K562 (cell line): ENCODE results near the gene HLCS. TPM values are rescaled to one million over a fixed set of nuclear protein-coding genes. Genes with fewer than 3 reads are reported as not detected.

Experiments used
- ELF2 ChIP-seq: fragments of 250-450 bp; sonication (Bioruptor Pico); IDR thresholded peaks from 2 replicates; pipeline ENCODE4 v1.5.0; 2021; ENCODE audit warnings: mild to moderate bottlenecking
- FOSL1 ChIP-seq: fragments of 200-800 bp; sonication (Bioruptor generic); conservative IDR thresholded peaks from 2 replicates; pipeline ENCODE4 v1.6.1; 2016; ENCODE audit warnings: missing genetic modification characterization, missing compliant biosample characterization
- MED1 ChIP-seq: sonication (generic); formaldehyde crosslinking; IDR thresholded peaks from 2 replicates; pipeline ENCODE4 v1.8.1; 2023; ENCODE audit warnings: missing genetic modification reagents, borderline replicate concordance
- POLR2B ChIP-seq: fragments of 450-650 bp; IDR thresholded peaks from 2 replicates; pipeline ENCODE4 v1.6.1; 2018; ENCODE audit warnings: low read depth; ENCODE audit not compliant: partially characterized antibody
- RHOXF2B ChIP-seq: fragments of 250-450 bp; sonication (Bioruptor Pico); conservative IDR thresholded peaks from 2 replicates; pipeline ENCODE4 v1.5.1; 2021
- SMAD1 ChIP-seq: fragments of 150-350 bp; IDR thresholded peaks from 2 replicates; pipeline ENCODE4 v1.6.1; 2014; ENCODE audit warnings: low read length, low read depth; ENCODE audit not compliant: partially characterized antibody
- SMARCB1 ChIP-seq: IDR thresholded peaks from 2 replicates; pipeline ENCODE4 v1.6.1; 2011; ENCODE audit warnings: improper control_type of control experiment, low read depth; ENCODE audit not compliant: insufficient read length
- TAL1 ChIP-seq: fragments of 450-650 bp; IDR thresholded peaks from 2 replicates; pipeline ENCODE4 v1.6.1; 2016; ENCODE audit warnings: mild to moderate bottlenecking
- ZFPM2 ChIP-seq: fragments of 250-450 bp; sonication (Bioruptor Pico); IDR thresholded peaks from 2 replicates; pipeline ENCODE4 v1.5.1; 2022; ENCODE audit warnings: mild to moderate bottlenecking
- ZNF143 ChIP-seq: sonication (generic); formaldehyde crosslinking; IDR thresholded peaks from 2 replicates; pipeline ENCODE4 v1.9.0; 2022; ENCODE audit warnings: mild to moderate bottlenecking, missing genetic modification reagents
- ZNF311 ChIP-seq: fragments of 250-450 bp; sonication (Bioruptor Pico); IDR thresholded peaks from 2 replicates; pipeline ENCODE4 v1.4.0; 2020; ENCODE audit warnings: mild to moderate bottlenecking, moderate library complexity
- ZNF41 ChIP-seq: fragments of 250-450 bp; sonication (Bioruptor Pico); conservative IDR thresholded peaks from 2 replicates; pipeline ENCODE4 v1.4.0; 2020; ENCODE audit warnings: mild to moderate bottlenecking
- ZNF707 ChIP-seq: fragments of 250-450 bp; sonication (Bioruptor Pico); conservative IDR thresholded peaks from 2 replicates; pipeline ENCODE4 v1.8.0; 2022; ENCODE audit warnings: inconsistent platforms, mild to moderate bottlenecking, moderate library complexity
- polyA plus RNA-seq, 8 experiments: library from polyadenylated mRNA; depleted of rRNA in 4 of 8; stranded (reverse) in 5 of 8; unstranded in 3 of 8; fragments of >200 nt; fragmentation: Nextera tagmentation in 2 of 8; fragmentation: Illumina TruSeq in 1 of 8; extraction: Ambion mirVana in 2 of 8; extraction: Trizol in 1 of 8; gene quantifications; 2 replicates each; pipeline versions ENCODE4 v1.2.1 to v1.2.3, GENCODE V29; 2011 to 2014; ENCODE audit warnings: inconsistent platforms in 1 of 8, missing spikeins in 1 of 8
- total RNA-seq, 7 experiments: library from RNA; depleted of rRNA in 6 of 7; stranded (reverse); fragments of >200 nt in 6 of 7; fragmentation: Illumina TruSeq in 2 of 7; extraction: Trizol in 2 of 7; gene quantifications; 2 replicates each; pipeline versions ENCODE4 v1.2.1 to v1.2.3, GENCODE V29; 2011 to 2021; ENCODE audit warnings: low replicate concordance in 1 of 7
- TF ChIP-seq, protein P1 (sequence below): fragments of 450-650 bp; IDR thresholded peaks from 2 replicates; pipeline ENCODE4 v1.6.1; 2018; ENCODE audit not compliant: partially characterized antibody
- TF ChIP-seq, protein P2 (sequence below): sonication (generic); formaldehyde crosslinking; IDR thresholded peaks from 2 replicates; pipeline ENCODE4 v1.8.0; 2023; ENCODE audit warnings: mild to moderate bottlenecking, missing genetic modification reagents
- TF ChIP-seq, protein P3 (sequence below): fragments of 250-450 bp; sonication (Bioruptor Pico); IDR thresholded peaks from 2 replicates; pipeline ENCODE4 v1.9.0; 2021; ENCODE audit warnings: mild to moderate bottlenecking
- TF ChIP-seq, protein P4 (sequence below): IDR thresholded peaks from 3 replicates; pipeline ENCODE4 v1.6.1; 2011; ENCODE audit warnings: borderline replicate concordance, mild to moderate bottlenecking, moderate library complexity; ENCODE audit not compliant: insufficient read length; ENCODE audit errors: extremely low read depth

Gene HLCS
- total and polyA plus RNA-seq, 9 of the 15 experiments (the other 6 are each of a cell fraction or from before 2014, with no cell fraction given): 3.0 to 21.5 (median 17.1) TPM

DNA sequence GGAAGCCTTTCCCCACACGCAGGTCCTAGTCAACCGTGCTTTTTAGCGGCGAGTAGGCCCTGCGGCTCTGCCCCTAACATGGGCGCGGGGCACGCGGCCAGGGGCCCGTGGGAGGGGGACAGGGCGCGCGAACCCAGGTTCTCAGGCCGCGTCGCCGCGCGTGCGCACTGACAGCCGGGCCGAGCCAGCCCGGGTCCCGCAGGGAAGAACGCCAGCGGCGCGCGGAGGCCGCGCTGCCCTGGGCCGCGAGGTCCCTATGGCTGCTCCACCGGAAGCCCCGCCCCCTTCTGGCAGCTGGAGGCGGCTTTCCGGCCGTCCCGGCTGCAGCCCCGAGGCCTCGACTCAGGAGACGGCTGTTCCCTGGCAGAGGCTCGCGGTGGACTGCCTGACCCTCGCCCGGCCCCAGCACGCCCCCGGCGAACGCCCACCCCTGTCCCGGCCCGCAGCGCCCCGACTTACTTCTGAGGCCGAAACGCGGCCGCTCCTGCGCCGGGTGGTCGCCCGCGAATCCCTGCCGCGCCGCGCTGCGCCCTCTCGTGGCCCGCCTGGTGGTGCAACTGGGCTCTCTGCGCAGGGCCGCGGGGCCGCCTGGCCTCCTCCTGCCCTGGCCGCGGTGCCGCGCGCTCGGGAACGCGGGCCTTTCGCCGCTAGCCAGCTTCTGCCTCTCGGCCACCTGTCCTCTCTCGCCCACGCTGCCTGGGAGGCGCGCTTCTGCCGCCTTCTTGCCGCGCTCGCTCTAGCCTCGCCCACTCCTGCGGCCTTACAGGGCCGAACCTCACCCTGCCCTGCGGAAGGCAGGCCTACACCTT, 23.4 kb upstream of the HLCS start (continued):
- TF ChIP-seq, protein P1, sequence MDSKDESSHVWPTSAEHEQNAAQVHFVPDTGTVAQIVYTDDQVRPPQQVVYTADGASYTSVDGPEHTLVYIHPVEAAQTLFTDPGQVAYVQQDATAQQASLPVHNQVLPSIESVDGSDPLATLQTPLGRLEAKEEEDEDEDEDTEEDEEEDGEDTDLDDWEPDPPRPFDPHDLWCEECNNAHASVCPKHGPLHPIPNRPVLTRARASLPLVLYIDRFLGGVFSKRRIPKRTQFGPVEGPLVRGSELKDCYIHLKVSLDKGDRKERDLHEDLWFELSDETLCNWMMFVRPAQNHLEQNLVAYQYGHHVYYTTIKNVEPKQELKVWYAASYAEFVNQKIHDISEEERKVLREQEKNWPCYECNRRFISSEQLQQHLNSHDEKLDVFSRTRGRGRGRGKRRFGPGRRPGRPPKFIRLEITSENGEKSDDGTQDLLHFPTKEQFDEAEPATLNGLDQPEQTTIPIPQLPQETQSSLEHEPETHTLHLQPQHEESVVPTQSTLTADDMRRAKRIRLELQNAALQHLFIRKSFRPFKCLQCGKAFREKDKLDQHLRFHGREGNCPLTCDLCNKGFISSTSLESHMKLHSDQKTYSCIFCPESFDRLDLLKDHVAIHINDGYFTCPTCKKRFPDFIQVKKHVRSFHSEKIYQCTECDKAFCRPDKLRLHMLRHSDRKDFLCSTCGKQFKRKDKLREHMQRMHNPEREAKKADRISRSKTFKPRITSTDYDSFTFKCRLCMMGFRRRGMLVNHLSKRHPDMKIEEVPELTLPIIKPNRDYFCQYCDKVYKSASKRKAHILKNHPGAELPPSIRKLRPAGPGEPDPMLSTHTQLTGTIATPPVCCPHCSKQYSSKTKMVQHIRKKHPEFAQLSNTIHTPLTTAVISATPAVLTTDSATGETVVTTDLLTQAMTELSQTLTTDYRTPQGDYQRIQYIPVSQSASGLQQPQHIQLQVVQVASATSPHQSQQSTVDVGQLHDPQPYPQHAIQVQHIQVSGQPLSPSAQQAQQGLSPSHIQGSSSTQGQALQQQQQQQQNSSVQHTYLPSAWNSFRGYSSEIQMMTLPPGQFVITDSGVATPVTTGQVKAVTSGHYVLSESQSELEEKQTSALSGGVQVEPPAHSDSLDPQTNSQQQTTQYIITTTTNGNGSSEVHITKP: no peak
- TF ChIP-seq, protein P2, sequence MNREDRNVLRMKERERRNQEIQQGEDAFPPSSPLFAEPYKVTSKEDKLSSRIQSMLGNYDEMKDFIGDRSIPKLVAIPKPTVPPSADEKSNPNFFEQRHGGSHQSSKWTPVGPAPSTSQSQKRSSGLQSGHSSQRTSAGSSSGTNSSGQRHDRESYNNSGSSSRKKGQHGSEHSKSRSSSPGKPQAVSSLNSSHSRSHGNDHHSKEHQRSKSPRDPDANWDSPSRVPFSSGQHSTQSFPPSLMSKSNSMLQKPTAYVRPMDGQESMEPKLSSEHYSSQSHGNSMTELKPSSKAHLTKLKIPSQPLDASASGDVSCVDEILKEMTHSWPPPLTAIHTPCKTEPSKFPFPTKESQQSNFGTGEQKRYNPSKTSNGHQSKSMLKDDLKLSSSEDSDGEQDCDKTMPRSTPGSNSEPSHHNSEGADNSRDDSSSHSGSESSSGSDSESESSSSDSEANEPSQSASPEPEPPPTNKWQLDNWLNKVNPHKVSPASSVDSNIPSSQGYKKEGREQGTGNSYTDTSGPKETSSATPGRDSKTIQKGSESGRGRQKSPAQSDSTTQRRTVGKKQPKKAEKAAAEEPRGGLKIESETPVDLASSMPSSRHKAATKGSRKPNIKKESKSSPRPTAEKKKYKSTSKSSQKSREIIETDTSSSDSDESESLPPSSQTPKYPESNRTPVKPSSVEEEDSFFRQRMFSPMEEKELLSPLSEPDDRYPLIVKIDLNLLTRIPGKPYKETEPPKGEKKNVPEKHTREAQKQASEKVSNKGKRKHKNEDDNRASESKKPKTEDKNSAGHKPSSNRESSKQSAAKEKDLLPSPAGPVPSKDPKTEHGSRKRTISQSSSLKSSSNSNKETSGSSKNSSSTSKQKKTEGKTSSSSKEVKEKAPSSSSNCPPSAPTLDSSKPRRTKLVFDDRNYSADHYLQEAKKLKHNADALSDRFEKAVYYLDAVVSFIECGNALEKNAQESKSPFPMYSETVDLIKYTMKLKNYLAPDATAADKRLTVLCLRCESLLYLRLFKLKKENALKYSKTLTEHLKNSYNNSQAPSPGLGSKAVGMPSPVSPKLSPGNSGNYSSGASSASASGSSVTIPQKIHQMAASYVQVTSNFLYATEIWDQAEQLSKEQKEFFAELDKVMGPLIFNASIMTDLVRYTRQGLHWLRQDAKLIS (CRISPR knock-in tag): peak; percentile 55; the same call in 1 of the 2 replicates
- TF ChIP-seq ZNF143 (CRISPR knock-in tag) (no peak), RHOXF2B (0 out of 2 replicates have a peak, but pooled peaks have one; percentile 6), ZNF311 (no peak), SMARCB1 (no peak), FOSL1 (tag) (0 out of 2 replicates have a peak, but pooled peaks have one; percentile 25), POLR2B (peak; percentile 54), TAL1 (no peak), ZNF707 (CRISPR knock-in tag) (no peak), SMAD1 (no peak), ZNF41 (CRISPR knock-in tag) (no peak), MED1 (CRISPR knock-in tag) (peak; percentile 38; the same call in 1 of the 2 replicates), ZFPM2 (CRISPR knock-in tag) (no peak), ELF2 (CRISPR knock-in tag) (no peak)
- TF ChIP-seq, protein P3, sequence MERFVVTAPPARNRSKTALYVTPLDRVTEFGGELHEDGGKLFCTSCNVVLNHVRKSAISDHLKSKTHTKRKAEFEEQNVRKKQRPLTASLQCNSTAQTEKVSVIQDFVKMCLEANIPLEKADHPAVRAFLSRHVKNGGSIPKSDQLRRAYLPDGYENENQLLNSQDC (CRISPR knock-in tag): no peak
- TF ChIP-seq, protein P4, sequence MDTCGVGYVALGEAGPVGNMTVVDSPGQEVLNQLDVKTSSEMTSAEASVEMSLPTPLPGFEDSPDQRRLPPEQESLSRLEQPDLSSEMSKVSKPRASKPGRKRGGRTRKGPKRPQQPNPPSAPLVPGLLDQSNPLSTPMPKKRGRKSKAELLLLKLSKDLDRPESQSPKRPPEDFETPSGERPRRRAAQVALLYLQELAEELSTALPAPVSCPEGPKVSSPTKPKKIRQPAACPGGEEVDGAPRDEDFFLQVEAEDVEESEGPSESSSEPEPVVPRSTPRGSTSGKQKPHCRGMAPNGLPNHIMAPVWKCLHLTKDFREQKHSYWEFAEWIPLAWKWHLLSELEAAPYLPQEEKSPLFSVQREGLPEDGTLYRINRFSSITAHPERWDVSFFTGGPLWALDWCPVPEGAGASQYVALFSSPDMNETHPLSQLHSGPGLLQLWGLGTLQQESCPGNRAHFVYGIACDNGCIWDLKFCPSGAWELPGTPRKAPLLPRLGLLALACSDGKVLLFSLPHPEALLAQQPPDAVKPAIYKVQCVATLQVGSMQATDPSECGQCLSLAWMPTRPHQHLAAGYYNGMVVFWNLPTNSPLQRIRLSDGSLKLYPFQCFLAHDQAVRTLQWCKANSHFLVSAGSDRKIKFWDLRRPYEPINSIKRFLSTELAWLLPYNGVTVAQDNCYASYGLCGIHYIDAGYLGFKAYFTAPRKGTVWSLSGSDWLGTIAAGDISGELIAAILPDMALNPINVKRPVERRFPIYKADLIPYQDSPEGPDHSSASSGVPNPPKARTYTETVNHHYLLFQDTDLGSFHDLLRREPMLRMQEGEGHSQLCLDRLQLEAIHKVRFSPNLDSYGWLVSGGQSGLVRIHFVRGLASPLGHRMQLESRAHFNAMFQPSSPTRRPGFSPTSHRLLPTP: no peak
